LNCAP (cell line): Measurements from ENCODE around the gene UNC119.

Experiments
- CTCF ChIP-seq: fragments of 450-650 bp; IDR thresholded peaks from 2 replicates; pipeline ENCODE4 v1.5.1; 2017; ENCODE audit warnings: mild to moderate bottlenecking

The UNC119 gene

GRCh38 chr17:28551421-28552175 lies 826 bp downstream of the UNC119 start:
- TF ChIP-seq CTCF, result no peak

GRCh38 chr17:28550858-28551257 lies 1.6 kb downstream of the UNC119 start:
- TF ChIP-seq CTCF, result no peak

GRCh38 chr17:28549236-28550132 lies 2.9 kb downstream of the UNC119 start:
- TF ChIP-seq CTCF, result no peak

GRCh38 chr17:28548417-28549130 lies 3.9 kb downstream of the UNC119 start:
- no peak for TF ChIP-seq CTCF

GRCh38 chr17:28547623-28548416 lies 4.6 kb downstream of the UNC119 start:
- peak; percentile 98 for TF ChIP-seq CTCF

- TF ChIP-seq CTCF, result no peak
Observed at GRCh38 chr17:28547096-28547622, 5.3 kb downstream of the UNC119 start.
